Measurements from ENCODE around the gene TMEM223.

The TMEM223 gene

DNA sequence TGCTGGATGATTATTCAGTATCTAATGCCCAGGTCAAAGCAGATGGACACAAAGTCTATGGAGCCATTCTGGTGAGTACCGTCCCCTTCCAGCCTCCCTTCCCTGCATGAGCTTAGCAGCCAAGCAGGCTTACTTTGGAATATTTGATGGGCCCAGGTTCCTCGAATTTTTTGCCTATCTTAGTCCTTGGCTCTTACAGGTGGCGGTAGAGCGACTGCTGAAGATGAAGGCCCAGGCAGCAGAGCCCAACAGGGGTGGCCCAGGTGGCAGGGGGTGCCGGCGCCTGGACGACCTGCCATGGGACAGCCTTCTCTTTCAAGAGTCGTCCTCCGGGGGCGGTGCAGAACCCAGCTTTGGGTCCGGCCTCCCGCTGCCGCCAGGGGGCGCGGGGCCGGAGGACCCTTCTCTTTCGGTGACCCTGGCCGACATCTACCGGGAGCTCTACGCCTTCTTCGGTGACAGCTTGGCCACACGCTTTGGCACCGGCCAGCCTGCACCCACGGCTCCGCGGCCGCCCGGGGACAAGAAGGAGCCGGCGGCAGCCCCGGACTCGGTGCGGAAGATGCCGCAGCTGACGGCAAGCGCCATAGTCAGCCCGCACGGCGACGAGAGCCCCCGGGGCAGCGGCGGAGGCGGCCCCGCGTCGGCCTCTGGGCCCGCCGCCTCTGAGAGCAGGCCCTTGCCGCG, 5.3 kb downstream of the TMEM223 start:
- peak overlapping the region; percentile 76 for H3K27ac ChIP-seq (ENCODE audit: extremely low read depth, low read depth, low read length)
- POLR2A ChIA-PET: interaction anchor here (0.6 to 5.6 kb wide), 30 partner anchors 11 to 247 kb away, joined by 3 to 54 read pairs (median 6); partner anchors contain the start of genes B3GAT3, C11orf98, CSKMT and HNRNPUL2
- no peak for TF ChIP-seq ZNF558 (tag by site-specific recombination; IDR thresholded peaks at IDR 0.05)
- peak; percentile 84 for TF ChIP-seq ZEB2 (tag by site-specific recombination; IDR thresholded peaks at IDR 0.05)
- peak; percentile 28; the same call in 1 of the 2 replicates for TF ChIP-seq KLF9 (tag by site-specific recombination; IDR thresholded peaks at IDR 0.05; ENCODE audit: low read depth)
- TF ChIP-seq SP7 (tag by site-specific recombination; IDR thresholded peaks at IDR 0.05): peak; percentile 10; the same call in 1 of the 2 replicates
- peak; percentile 96 for TF ChIP-seq CTCF (tag by site-specific recombination; IDR thresholded peaks at IDR 0.05)
- peak; percentile 47 for TF ChIP-seq SCRT2 (tag by site-specific recombination; IDR thresholded peaks at IDR 0.05)
- TF ChIP-seq ZNF341 (tag by site-specific recombination; IDR thresholded peaks at IDR 0.05; ENCODE audit: low read depth): peak; percentile 89
- TF ChIP-seq GLIS2 (tag by site-specific recombination; IDR thresholded peaks at IDR 0.05): peak; percentile 73
- TF ChIP-seq ZNF362 (tag by site-specific recombination; IDR thresholded peaks at IDR 0.05): no peak
- TF ChIP-seq ZNF132 (tag by site-specific recombination; IDR thresholded peaks at IDR 0.05; ENCODE audit: borderline replicate concordance): no peak
- TF ChIP-seq EGR2 (tag by site-specific recombination; IDR thresholded peaks at IDR 0.05; ENCODE audit: low read depth): 0 out of 2 replicates have a peak, but pooled peaks have one; percentile 23
- 0 out of 2 replicates have a peak, but pooled peaks have one; percentile 31 for TF ChIP-seq ZNF391 (tag by site-specific recombination; IDR thresholded peaks at IDR 0.05; ENCODE audit: borderline replicate concordance, low read depth)
- TF ChIP-seq ZNF488 (tag by site-specific recombination; IDR thresholded peaks at IDR 0.05): no peak
- peak; percentile 51; the same call in 1 of the 2 replicates for TF ChIP-seq ZFP37 (tag by site-specific recombination; IDR thresholded peaks at IDR 0.05)
- peak; percentile 86 for TF ChIP-seq ZNF335 (tag by site-specific recombination; conservative IDR thresholded peaks at IDR 0.05)
- no peak for TF ChIP-seq ZNF155 (tag by site-specific recombination; IDR thresholded peaks at IDR 0.05)
- peak; percentile 26 for TF ChIP-seq ZNF654 (tag by site-specific recombination; IDR thresholded peaks at IDR 0.05; ENCODE audit: low read depth)
- no peak for TF ChIP-seq ZSCAN16 (tag by site-specific recombination; IDR thresholded peaks at IDR 0.05)
- TF ChIP-seq ZNF19 (tag by site-specific recombination; IDR thresholded peaks at IDR 0.05; ENCODE audit: low read depth): no peak
- TF ChIP-seq ZNF398 (tag by site-specific recombination; IDR thresholded peaks at IDR 0.05): no peak
- TF ChIP-seq SP2 (tag by site-specific recombination; IDR thresholded peaks at IDR 0.05): peak; percentile 21
- no peak for TF ChIP-seq IKZF3 (tag by site-specific recombination; IDR thresholded peaks at IDR 0.05)
- TF ChIP-seq BCL11A (tag by site-specific recombination; IDR thresholded peaks at IDR 0.05; ENCODE audit: low read depth): peak; percentile 66; the same call in 1 of the 2 replicates
- peak; percentile 67 for TF ChIP-seq ZBTB20 (tag by site-specific recombination; IDR thresholded peaks at IDR 0.05)
- no peak for TF ChIP-seq PRDM6 (tag by site-specific recombination; IDR thresholded peaks at IDR 0.05)
- peak; percentile 84 for TF ChIP-seq BCL11B (tag by site-specific recombination; IDR thresholded peaks at IDR 0.05; ENCODE audit: low read depth)
- peak; percentile 91 for TF ChIP-seq ZNF449 (tag by site-specific recombination; IDR thresholded peaks at IDR 0.05)
- peak; percentile 15; the same call in 1 of the 2 replicates for TF ChIP-seq ZNF2 (tag by site-specific recombination; IDR thresholded peaks at IDR 0.05)
- peak; percentile 64 for TF ChIP-seq ZNF660 (tag by site-specific recombination; IDR thresholded peaks at IDR 0.05)

More for the DNA sequence above, 5.3 kb downstream of the TMEM223 start:
- Histone ChIP-seq H3K36me3 (ENCODE audit: control insufficient read depth in 2 of 2, insufficient read depth in 1 of 2, low read length in 2 of 2) (peaks cover 0 to 50% of the 10 kb centered on the region in 2 experiments; a peak in 1 of 3 replicates), H3K4me1 (ENCODE audit: control insufficient read depth, insufficient read depth, low read length) (no peaks in the 10 kb centered on the region), H3K9me3 (ENCODE audit: control insufficient read depth, insufficient read depth, low read depth, low read length) (no peaks in the 10 kb centered on the region), H3K4me3 (ENCODE audit: low read depth, low read length) (peak overlapping the region; percentile 87)
- CTCF ChIA-PET: interaction anchor here (0.6 to 3.2 kb wide), 43 partner anchors 9 to 1445 kb away, joined by 3 to 45 read pairs (median 4); partner anchors contain the start of genes C11orf98, HNRNPUL2, STX5 and TAF6L
